Fibroblast of the conjunctiva (primary cell): ENCODE results near the gene ACSL4.

Experiments used
- DNase-seq: peaks from one replicate; pipeline ENCODE4 v3.0.0-alpha.2; 2010; ENCODE audit warnings: low read depth

The ACSL4 gene

GRCh38 chrX:109600237-109600651, 132.8 kb downstream of the ACSL4 start:
- DNase-seq, result no peak

- DNase-seq, result no peak
Observed at GRCh38 chrX:109596015-109596414, 137.0 kb downstream of the ACSL4 start.
